OCI-LY7 (cell line): ENCODE measurements around the gene IL1RAPL2.

Experiments
- EZH2phosphoT487 ChIP-seq: fragments of 200-600 bp; sonication (generic); IDR thresholded peaks from 2 replicates; pipeline ENCODE4 v1.6.1; 2018; ENCODE audit warnings: low read depth, borderline replicate concordance, mild to moderate bottlenecking, mixed run types, antibody characterized with exemption, low read length, moderate library complexity, mixed read lengths
- TF ChIP-seq, protein P1 (sequence below): fragments of 200-600 bp; sonication (generic); conservative IDR thresholded peaks from 2 replicates; pipeline ENCODE4 v1.5.1; 2014; ENCODE audit warnings: mild to moderate bottlenecking, antibody characterized with exemption, low read length, moderate library complexity, mixed read lengths

DNA sequence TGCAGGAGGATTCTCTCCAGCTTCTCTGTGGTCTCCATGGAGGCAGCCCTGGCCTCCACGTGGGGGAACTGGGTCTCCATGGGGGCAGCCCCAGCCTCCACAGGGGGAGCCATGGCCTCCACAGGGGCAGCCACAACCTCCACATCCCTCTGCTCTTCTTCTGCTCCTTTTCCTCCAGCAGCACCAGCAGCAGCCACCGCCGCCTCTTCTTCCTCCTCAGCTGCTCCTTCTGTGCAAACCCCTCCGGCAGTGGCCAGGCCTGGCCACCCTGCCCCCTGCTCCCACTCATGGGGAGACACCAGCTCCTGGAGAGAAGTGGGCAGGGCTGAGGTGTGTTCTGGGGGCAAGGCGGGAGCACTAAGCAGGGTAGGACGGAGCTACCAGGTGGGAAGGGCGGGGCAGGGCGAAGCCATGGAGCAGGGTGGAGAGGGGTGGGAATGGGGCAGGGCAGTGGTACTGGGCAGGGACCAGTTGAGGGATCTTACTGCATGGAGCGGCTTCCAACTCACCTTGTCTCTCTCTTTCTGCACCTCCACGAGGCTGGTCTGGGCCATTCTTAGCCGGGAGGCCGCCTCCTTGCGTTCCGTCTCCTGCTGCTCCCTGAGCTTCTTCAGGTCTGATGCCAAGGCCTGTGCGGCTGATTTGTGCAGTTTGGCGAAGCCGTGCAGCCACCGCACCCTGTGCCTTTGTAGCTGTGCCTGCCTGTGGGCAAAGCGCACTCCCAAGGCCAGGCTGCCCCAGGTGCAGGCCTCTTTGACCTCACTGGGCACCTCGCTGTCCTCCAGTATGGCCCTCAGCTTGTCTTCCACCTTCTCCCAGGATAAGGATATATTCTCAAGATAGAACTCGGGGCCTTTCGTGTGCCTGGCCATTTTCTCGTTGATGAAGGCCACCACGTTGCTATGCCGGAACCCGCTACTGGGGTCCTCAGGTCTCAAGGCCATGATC lies 653.7 kb downstream of the IL1RAPL2 start:
- TF ChIP-seq, protein P1, sequence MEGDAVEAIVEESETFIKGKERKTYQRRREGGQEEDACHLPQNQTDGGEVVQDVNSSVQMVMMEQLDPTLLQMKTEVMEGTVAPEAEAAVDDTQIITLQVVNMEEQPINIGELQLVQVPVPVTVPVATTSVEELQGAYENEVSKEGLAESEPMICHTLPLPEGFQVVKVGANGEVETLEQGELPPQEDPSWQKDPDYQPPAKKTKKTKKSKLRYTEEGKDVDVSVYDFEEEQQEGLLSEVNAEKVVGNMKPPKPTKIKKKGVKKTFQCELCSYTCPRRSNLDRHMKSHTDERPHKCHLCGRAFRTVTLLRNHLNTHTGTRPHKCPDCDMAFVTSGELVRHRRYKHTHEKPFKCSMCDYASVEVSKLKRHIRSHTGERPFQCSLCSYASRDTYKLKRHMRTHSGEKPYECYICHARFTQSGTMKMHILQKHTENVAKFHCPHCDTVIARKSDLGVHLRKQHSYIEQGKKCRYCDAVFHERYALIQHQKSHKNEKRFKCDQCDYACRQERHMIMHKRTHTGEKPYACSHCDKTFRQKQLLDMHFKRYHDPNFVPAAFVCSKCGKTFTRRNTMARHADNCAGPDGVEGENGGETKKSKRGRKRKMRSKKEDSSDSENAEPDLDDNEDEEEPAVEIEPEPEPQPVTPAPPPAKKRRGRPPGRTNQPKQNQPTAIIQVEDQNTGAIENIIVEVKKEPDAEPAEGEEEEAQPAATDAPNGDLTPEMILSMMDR, result no peak
- no peak for TF ChIP-seq EZH2phosphoT487
